Endodermal cell (in vitro differentiated cells): ENCODE results near the gene ANG. TPM values are rescaled to one million over a fixed set of nuclear protein-coding genes. Genes with fewer than 3 reads are reported as not detected.
A peak's percentile ranks its signal among the peaks of the same experiment; 100 is the strongest.

Experiments
- DNase-seq: peaks from one replicate; pipeline ENCODE4 v3.0.0-alpha.2; 2017
- H3K27ac ChIP-seq: 2 replicates; pipeline ENCODE4 v1.5.1; 2013; ENCODE audit warnings: mild to moderate bottlenecking, low read depth, low read length, moderate library complexity
- H3K27me3 ChIP-seq: 2 replicates; pipeline ENCODE4 v1.6.1; 2013; ENCODE audit warnings: mild to moderate bottlenecking, low read length, moderate library complexity; ENCODE audit not compliant: insufficient read depth, control insufficient read depth, poor library complexity, severe bottlenecking
- H3K36me3 ChIP-seq: 2 replicates; pipeline ENCODE4 v1.7.0; 2013; ENCODE audit warnings: mild to moderate bottlenecking, low read length, moderate library complexity; ENCODE audit not compliant: control insufficient read depth, insufficient read depth
- H3K4me1 ChIP-seq: one replicate; pipeline ENCODE4 v1.7.0; 2013; ENCODE audit warnings: low read length; ENCODE audit not compliant: control insufficient read depth, insufficient read depth
- H3K4me3 ChIP-seq: 2 replicates; pipeline ENCODE4 v1.5.1; 2013; ENCODE audit warnings: mild to moderate bottlenecking, low read length, moderate library complexity
- H3K9ac ChIP-seq: 2 replicates; pipeline ENCODE4 v1.6.1; 2013; ENCODE audit warnings: mild to moderate bottlenecking, low read length, moderate library complexity; ENCODE audit not compliant: poor library complexity, severe bottlenecking; ENCODE audit errors: extremely low read depth
- H3K9me3 ChIP-seq: 2 replicates; pipeline ENCODE4 v1.6.1; 2013; ENCODE audit warnings: mild to moderate bottlenecking, low read length, moderate library complexity; ENCODE audit not compliant: control insufficient read depth
- H3K27ac Mint-ChIP-seq: 2 replicates; pipeline ENCODE4 v1.8.0; 2020; ENCODE audit warnings: mixed read lengths
- H3K27me3 Mint-ChIP-seq: 2 replicates; pipeline ENCODE4 v1.8.0; 2021; ENCODE audit warnings: mild to moderate bottlenecking, mixed read lengths; ENCODE audit not compliant: insufficient read depth
- H3K36me3 Mint-ChIP-seq: 2 replicates; pipeline ENCODE4 v1.8.0; 2020; ENCODE audit warnings: low read depth, mixed read lengths
- H3K4me1 Mint-ChIP-seq: 2 replicates; pipeline ENCODE4 v1.8.0; 2020; ENCODE audit warnings: mixed read lengths
- H3K4me3 Mint-ChIP-seq: 2 replicates; pipeline ENCODE4 v1.8.0; 2020; ENCODE audit warnings: mild to moderate bottlenecking, moderate library complexity, mixed read lengths
- H3K9me3 Mint-ChIP-seq: 2 replicates; pipeline ENCODE4 v1.8.0; 2020; ENCODE audit warnings: mild to moderate bottlenecking, mixed read lengths
- CTCF ChIP-seq: fragments of 200-600 bp; sonication (generic); conservative IDR thresholded peaks from 2 replicates; pipeline ENCODE4 v1.5.0; 2021; ENCODE audit warnings: antibody characterized with exemption, mild to moderate bottlenecking
- WGBS, 2 experiments: methylation state at CpG; one replicate each; pipeline versions ENCODE4 v1.1.5 to v1.1.7; 2013; ENCODE audit warnings: missing lambda C conversion rate in 2 of 2, mixed read lengths in 1 of 2; ENCODE audit not compliant: insufficient coverage in 1 of 2, insufficient read length in 1 of 2; 5-methylcytosine and 5-hydroxymethylcytosine counted together
- total RNA-seq, 2 donors: library from RNA; stranded (reverse); fragmentation: NEBNext Ultra II Directional in 1 of 2; extraction: Animal tissue kit (Norgen Biotek cat#: 25700) in 1 of 2; gene quantifications; 2 replicates in 1 of 2; 3 replicates in 1 of 2; pipeline ENCODE4 v1.2.1, GENCODE V29; 2021

Gene ANG
- total RNA-seq, 2 donors from 2014 or later: 2.6 to 3.4 TPM

GRCh38 chr14:20655851-20656250 is 32.7 kb upstream of the ANG start:
- H3K4me1 Mint-ChIP-seq: peaks cover 15% of the 10 kb centered on the region
- H3K27me3 Mint-ChIP-seq: peaks cover 54% of the 10 kb centered on the region
- no peak overlapping the region for H3K4me3 ChIP-seq
- no peak overlapping the region for H3K9ac ChIP-seq
- no peaks in the 10 kb centered on the region for H3K9me3 Mint-ChIP-seq
- H3K4me3 Mint-ChIP-seq: no peak overlapping the region
- TF ChIP-seq CTCF: peak; percentile 55
- peak; percentile 58 for DNase-seq
- H3K9me3 ChIP-seq: no peaks in the 10 kb centered on the region
- no peaks in the 10 kb centered on the region for H3K36me3 Mint-ChIP-seq
- H3K27ac Mint-ChIP-seq: no peak overlapping the region
- H3K27me3 ChIP-seq: peaks cover 7% of the 10 kb centered on the region
- 91 to 100% methylated on average over 2 to 4 of the region's 4 CpGs for WGBS, 2 experiments
- no peaks in the 10 kb centered on the region for H3K36me3 ChIP-seq
- H3K27ac ChIP-seq: no peak overlapping the region
- H3K4me1 ChIP-seq: peaks cover 4% of the 10 kb centered on the region

GRCh38 chr14:20656274-20656673 is 32.3 kb upstream of the ANG start:
- no peak for TF ChIP-seq CTCF
- DNase-seq: no peak
- H3K9me3 Mint-ChIP-seq: no peaks in the 10 kb centered on the region
- H3K27me3 ChIP-seq: peaks cover 7% of the 10 kb centered on the region
- no peak overlapping the region for H3K27ac ChIP-seq
- no peak overlapping the region for H3K4me3 Mint-ChIP-seq
- no peaks in the 10 kb centered on the region for H3K9me3 ChIP-seq
- H3K4me3 ChIP-seq: no peak overlapping the region
- no peaks in the 10 kb centered on the region for H3K36me3 ChIP-seq
- no peak overlapping the region for H3K27ac Mint-ChIP-seq
- peaks cover 4% of the 10 kb centered on the region for H3K4me1 ChIP-seq
- no peaks in the 10 kb centered on the region for H3K36me3 Mint-ChIP-seq
- H3K9ac ChIP-seq: no peak overlapping the region
- peaks cover 15% of the 10 kb centered on the region for H3K4me1 Mint-ChIP-seq
- WGBS, 2 experiments: 67 to 88% methylated on average over 3 to 4 of the region's 4 CpGs
- H3K27me3 Mint-ChIP-seq: peaks cover 58% of the 10 kb centered on the region

GRCh38 chr14:20657216-20658211 is 31.1 kb upstream of the ANG start:
- Mint-ChIP-seq H3K36me3 (no peaks in the 10 kb centered on the region), H3K4me1 (peaks cover 15% of the 10 kb centered on the region), H3K9me3 (no peaks in the 10 kb centered on the region), H3K27ac (no peak overlapping the region), H3K4me3 (peak overlapping the region; percentile 49), H3K27me3 (peaks cover 62% of the 10 kb centered on the region)
- H3K27ac ChIP-seq: no peak overlapping the region
- H3K9ac ChIP-seq: no peak overlapping the region
- H3K36me3 ChIP-seq: no peaks in the 10 kb centered on the region
- peaks cover 4% of the 10 kb centered on the region for H3K4me1 ChIP-seq
- no peak overlapping the region for H3K4me3 ChIP-seq
- DNase-seq: peak; percentile 96
- peaks cover 7% of the 10 kb centered on the region for H3K27me3 ChIP-seq
- peak; percentile 82 for TF ChIP-seq CTCF
- H3K9me3 ChIP-seq: no peaks in the 10 kb centered on the region
- WGBS, 2 experiments: 28 to 45% methylated on average over 16 to 28 of the region's 28 CpGs
